GM10266 (cell line): ENCODE data around the gene DNMT3A.
"Not testable (repeated sequence)": the region's sequence is repeated elsewhere in the genome, so short reads cannot be mapped to it uniquely, and the experiment has no call there.

ENCODE experiments used
- DNase-seq: peaks from one replicate; pipeline ENCODE4 v3.0.0; 2012; ENCODE audit errors: extremely low spot score
- TF ChIP-seq, protein P1 (sequence below): IDR thresholded peaks from 2 replicates; pipeline ENCODE4 v1.5.1; 2012; ENCODE audit warnings: mild to moderate bottlenecking, low read depth; ENCODE audit not compliant: control insufficient read depth, insufficient read depth; ENCODE audit errors: missing control alignments

DNMT3A gene

DNA sequence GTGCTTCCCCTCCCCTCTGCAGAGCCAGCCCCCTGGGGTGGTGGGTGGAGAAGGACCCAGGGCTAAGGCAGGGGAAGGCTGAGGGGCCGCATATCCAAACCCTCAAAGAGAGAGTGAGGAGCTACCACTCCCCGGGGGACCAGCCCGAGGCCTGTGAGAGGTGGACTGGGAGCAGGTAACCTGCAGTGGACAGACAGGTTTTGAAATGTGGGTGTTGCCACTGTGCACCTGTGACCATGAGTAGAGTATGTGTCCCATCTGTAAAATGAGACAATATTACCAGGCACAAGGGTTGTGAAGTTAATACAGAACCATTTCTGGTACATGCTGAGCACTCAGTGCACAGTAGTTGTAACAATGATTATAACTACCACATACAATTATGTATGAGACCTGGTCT, 122.1 kb downstream of the DNMT3A start:
- TF ChIP-seq, protein P1, sequence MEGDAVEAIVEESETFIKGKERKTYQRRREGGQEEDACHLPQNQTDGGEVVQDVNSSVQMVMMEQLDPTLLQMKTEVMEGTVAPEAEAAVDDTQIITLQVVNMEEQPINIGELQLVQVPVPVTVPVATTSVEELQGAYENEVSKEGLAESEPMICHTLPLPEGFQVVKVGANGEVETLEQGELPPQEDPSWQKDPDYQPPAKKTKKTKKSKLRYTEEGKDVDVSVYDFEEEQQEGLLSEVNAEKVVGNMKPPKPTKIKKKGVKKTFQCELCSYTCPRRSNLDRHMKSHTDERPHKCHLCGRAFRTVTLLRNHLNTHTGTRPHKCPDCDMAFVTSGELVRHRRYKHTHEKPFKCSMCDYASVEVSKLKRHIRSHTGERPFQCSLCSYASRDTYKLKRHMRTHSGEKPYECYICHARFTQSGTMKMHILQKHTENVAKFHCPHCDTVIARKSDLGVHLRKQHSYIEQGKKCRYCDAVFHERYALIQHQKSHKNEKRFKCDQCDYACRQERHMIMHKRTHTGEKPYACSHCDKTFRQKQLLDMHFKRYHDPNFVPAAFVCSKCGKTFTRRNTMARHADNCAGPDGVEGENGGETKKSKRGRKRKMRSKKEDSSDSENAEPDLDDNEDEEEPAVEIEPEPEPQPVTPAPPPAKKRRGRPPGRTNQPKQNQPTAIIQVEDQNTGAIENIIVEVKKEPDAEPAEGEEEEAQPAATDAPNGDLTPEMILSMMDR = no peak
- DNase-seq = no peak

DNA sequence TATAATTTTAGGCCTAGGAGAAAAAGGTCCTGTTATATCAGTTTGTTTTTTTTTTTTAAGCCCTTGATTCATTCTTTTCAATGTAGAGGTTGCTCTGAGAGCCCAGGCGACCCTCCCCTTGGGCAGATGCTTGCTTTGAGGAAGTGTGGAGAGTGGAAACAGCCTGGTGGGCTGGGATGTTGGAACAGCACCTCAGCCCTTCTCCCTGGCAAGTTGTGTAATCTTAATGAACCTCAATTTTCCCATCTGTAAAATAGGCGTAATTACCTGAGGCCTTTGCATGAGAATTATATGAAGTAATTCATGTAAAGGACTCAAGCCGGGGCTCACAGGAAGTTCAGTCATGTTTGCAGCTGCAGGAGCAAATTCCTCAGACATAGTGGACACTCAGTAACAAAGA, 123.6 kb downstream of the DNMT3A start:
- no peak for DNase-seq
- TF ChIP-seq, protein P1 = no peak

DNA sequence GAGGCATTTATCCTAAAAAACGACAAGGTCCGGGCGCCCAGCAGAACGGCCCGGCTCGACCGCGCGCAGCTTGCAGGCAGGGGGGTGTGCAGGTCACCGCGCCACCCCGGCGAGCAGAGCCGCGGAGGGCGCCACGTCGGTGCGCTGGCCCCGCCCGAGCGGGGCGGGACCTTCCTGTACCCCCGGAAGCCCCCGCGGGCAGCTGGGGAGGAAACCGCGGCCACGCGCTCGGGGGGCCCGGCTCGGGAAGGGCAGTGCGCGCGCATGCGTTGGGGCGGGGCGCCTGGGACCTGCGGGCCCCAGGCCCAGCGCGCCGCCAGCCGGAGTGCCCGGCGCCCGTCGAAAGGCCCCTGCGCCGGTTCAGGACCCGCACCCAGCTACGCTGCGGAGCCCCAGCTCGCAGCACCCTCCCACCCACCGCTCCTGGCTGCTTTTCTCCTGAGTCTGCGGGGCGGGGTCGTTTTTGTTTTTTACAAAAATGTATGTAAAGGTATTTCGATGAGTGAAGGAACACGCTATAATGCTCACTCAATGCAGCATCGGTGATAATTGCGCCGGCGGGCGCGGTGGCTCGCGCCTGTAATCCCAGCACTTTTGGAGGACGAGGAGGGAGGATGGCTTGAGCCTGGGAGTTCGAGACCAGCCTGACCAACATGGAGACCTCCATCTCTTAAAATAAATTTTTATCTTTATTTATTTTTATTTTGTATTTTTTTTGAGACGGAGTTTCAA, 125.6 kb downstream of the DNMT3A start:
- TF ChIP-seq, protein P1 = no peak
- DNase-seq = peak; percentile 94

DNA sequence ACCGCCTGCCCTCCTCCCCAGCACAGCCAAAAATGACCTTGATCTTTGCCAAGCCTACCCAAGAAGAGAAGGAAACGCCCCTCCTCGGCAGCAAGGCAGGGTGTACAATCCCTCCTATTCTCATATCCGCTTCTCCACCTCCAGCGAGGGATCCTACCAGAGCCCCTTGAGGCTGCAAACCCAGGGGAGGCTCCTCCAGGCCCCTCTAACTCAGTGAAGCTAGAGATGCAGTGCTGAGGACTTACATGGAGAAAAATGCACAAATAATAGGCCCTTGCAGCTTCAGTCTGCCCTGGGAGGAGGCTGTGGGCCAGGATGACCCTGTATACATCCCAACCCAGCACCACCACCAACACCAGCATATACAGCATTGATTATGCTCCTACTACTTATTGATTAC, 126.5 kb downstream of the DNMT3A start:
- TF ChIP-seq, protein P1 = no peak
- DNase-seq = no peak

- no peak for DNase-seq
- TF ChIP-seq, protein P1 = no peak
Observed at GRCh38 chr2:25213229-25213628, 128.5 kb downstream of the DNMT3A start.

GRCh38 chr2:25210923-25211322, 130.8 kb downstream of the DNMT3A start:
- not testable (repeated sequence) for DNase-seq

- TF ChIP-seq, protein P1 = no peak
- no peak for DNase-seq
Observed at GRCh38 chr2:25207078-25207545, 134.6 kb downstream of the DNMT3A start.
